ENCODE results near the gene NKX6-2. TPM values are rescaled to one million over a fixed set of nuclear protein-coding genes. Genes with fewer than 3 reads are reported as not detected.
A peak's percentile ranks its signal among the peaks of the same experiment; 100 is the strongest.

The NKX6-2 gene
- total RNA-seq, 2 experiments from 2014 or later, result not detected

DNA sequence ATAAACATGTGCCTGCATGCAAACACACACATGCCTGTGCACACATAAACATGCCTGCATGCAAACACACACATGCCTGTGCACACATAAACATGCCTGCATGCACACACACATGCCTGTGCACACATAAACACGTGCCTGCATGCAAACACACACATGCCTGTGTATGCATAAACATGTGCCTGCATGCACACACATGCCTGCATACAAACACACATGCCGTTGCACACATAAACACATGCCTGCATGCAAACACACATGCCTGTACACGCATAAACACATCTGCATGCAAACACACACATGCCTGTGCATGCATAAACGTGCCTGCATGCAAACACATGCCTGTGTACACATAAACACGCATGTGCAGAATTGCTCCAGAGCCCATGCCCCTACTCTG lies 22.4 kb downstream of the NKX6-2 start:
- H3K27me3 Mint-ChIP-seq, result no peaks in the 10 kb centered on the region
- ATAC-seq (no peak), DNase-seq (no peak)
- no peak overlapping the region for H3K27ac Mint-ChIP-seq
- ChIA-PET CTCF (no interaction called here), POLR2A (no interaction called here)
- no peaks in the 10 kb centered on the region for H3K9me3 Mint-ChIP-seq
- intact Hi-C loops (cut with micrococcal nuclease), result no loop called here
- H3K4me1 Mint-ChIP-seq (ENCODE audit: low read depth), result peaks cover 15% of the 10 kb centered on the region
- peaks cover 12% of the 10 kb centered on the region for H3K36me3 Mint-ChIP-seq (ENCODE audit: low read depth)
- TF ChIP-seq, protein P1, sequence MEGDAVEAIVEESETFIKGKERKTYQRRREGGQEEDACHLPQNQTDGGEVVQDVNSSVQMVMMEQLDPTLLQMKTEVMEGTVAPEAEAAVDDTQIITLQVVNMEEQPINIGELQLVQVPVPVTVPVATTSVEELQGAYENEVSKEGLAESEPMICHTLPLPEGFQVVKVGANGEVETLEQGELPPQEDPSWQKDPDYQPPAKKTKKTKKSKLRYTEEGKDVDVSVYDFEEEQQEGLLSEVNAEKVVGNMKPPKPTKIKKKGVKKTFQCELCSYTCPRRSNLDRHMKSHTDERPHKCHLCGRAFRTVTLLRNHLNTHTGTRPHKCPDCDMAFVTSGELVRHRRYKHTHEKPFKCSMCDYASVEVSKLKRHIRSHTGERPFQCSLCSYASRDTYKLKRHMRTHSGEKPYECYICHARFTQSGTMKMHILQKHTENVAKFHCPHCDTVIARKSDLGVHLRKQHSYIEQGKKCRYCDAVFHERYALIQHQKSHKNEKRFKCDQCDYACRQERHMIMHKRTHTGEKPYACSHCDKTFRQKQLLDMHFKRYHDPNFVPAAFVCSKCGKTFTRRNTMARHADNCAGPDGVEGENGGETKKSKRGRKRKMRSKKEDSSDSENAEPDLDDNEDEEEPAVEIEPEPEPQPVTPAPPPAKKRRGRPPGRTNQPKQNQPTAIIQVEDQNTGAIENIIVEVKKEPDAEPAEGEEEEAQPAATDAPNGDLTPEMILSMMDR (IDR thresholded peaks at IDR 0.05), result no peak
- no peak overlapping the region for H3K4me3 Mint-ChIP-seq

DNA sequence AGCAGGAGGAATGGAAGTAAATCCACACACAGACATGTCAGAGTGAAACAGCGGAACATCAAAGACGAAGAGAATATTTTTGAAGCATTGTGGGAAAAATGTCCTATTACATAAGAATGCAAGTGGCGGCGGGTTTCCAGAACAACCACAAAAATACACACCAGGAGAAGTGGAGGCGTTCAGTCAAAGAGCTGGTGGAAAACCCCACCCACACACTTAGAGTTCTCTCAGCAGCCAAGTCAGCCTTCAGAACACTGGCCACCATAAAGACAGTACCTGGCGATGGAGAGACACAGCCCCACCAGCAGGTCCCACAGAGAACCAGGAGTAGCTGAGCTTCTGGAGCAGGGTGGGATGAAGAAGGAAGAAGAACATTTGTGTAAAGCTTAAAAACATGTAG lies 23.7 kb downstream of the NKX6-2 start:
- TF ChIP-seq, protein P1 (IDR thresholded peaks at IDR 0.05), result no peak
- intact Hi-C loops (cut with micrococcal nuclease), result no loop called here
- ATAC-seq (peak; percentile 20), DNase-seq (peak; percentile 25)
- Mint-ChIP-seq H3K36me3 (ENCODE audit: low read depth) (peaks cover 9% of the 10 kb centered on the region), H3K27ac (no peak overlapping the region), H3K4me3 (no peak overlapping the region), H3K9me3 (no peaks in the 10 kb centered on the region), H3K4me1 (ENCODE audit: low read depth) (peaks cover 15% of the 10 kb centered on the region), H3K27me3 (no peaks in the 10 kb centered on the region)
- ChIA-PET CTCF (no interaction called here), POLR2A (no interaction called here)

DNA sequence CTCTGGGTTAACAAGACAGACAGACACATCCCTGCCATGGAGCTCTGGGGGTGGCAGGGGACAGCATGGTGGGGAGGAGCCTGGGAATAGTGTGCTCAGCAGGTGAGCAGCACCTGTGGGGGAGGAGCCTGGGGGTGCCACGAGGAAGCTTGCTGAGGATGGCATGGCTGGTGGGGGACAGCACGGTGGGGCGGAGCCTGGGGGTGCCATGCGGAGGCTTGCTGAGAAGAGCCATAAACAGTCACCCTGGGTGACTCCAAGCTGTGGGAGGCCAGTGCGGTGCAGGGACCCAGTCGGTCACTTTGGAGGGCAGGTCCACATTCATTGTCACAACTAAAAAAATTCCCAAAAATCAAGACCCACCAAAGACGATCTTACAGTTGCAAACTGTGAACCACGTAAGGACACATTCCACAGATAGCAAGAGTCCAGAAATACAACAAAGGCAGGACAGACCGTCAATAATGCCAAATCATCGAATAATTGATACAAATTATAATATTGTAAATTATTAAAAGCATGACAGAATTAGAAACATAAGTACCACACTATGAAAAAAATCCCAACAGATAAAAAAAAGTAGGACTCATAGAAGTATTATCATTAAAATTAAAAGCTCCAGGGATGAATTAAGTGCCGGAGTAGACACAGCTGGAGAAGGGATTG lies 24.4 kb downstream of the NKX6-2 start:
- POLR2A ChIA-PET, result no interaction called here
- Mint-ChIP-seq H3K4me1 (ENCODE audit: low read depth) (peaks cover 15% of the 10 kb centered on the region), H3K36me3 (ENCODE audit: low read depth) (peaks cover 12% of the 10 kb centered on the region), H3K27me3 (no peaks in the 10 kb centered on the region), H3K27ac (no peak overlapping the region), H3K4me3 (no peak overlapping the region), H3K9me3 (no peaks in the 10 kb centered on the region)
- intact Hi-C loops (cut with micrococcal nuclease), result no loop called here
- ATAC-seq (no peak), DNase-seq (no peak)
- TF ChIP-seq, protein P1 (IDR thresholded peaks at IDR 0.05), result no peak
- CTCF ChIA-PET, result no interaction called here

DNA sequence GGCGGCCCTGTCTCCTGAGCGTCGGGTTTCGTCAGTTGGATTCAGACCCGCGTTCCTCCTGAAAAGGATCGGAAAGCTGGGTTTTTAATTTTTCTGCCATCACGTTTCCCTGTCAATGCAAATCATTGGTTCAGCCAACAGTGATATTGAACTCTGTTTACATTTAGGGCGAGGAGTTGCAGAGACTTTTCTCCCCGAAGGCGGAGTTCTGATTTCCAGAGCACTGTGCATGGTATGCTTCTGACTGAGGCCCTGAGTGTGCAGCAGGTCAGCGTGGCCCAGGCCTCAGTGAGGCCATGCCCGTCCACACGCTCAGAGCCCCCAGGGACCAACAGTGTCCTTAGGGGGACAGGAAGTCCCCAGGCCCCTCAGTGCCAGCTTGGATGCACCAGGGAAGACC lies 27.1 kb downstream of the NKX6-2 start:
- ATAC-seq (no peak), DNase-seq (no peak)
- no peak overlapping the region for H3K27ac Mint-ChIP-seq
- H3K4me3 Mint-ChIP-seq, result no peak overlapping the region
- peaks cover 8% of the 10 kb centered on the region for H3K9me3 Mint-ChIP-seq
- H3K27me3 Mint-ChIP-seq, result no peaks in the 10 kb centered on the region
- H3K4me1 Mint-ChIP-seq (ENCODE audit: low read depth), result peaks cover 15% of the 10 kb centered on the region
- intact Hi-C loops (cut with micrococcal nuclease), result no loop called here
- H3K36me3 Mint-ChIP-seq (ENCODE audit: low read depth), result peaks cover 26% of the 10 kb centered on the region
- TF ChIP-seq, protein P1 (IDR thresholded peaks at IDR 0.05), result no peak
- ChIA-PET CTCF (no interaction called here), POLR2A (no interaction called here)

DNA sequence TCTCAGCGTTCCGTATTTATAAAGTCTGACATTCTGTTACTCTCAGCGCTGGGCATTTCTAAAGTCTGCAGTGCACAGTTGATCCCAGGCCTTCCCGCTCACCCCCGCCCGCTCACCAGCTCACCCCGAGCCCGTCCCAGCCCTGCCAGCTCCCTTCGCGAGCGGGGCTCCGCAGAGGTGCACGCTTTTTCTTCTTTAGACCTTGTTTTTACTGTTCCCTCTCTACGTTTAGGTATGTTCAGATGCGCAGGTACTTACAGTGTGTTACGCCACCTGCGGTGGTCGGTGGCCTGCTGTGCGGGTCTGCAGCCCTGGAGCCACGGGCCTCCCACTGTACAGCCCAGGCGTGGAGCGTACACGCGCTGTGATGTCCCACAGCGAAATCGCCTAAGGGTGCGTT lies 28.8 kb downstream of the NKX6-2 start:
- POLR2A ChIA-PET, result no interaction called here
- Mint-ChIP-seq H3K4me1 (ENCODE audit: low read depth) (peaks cover 10% of the 10 kb centered on the region), H3K36me3 (ENCODE audit: low read depth) (peaks cover 29% of the 10 kb centered on the region), H3K27ac (no peak overlapping the region), H3K4me3 (no peak overlapping the region), H3K9me3 (peaks cover 8% of the 10 kb centered on the region), H3K27me3 (no peaks in the 10 kb centered on the region)
- ATAC-seq, result no peak
- DNase-seq, result no peak
- intact Hi-C loops (cut with micrococcal nuclease), result no loop called here
- TF ChIP-seq, protein P1 (IDR thresholded peaks at IDR 0.05), result no peak
- CTCF ChIA-PET, result no interaction called here

Measured in activated CD8-positive, alpha-beta T cell treated with anti-CD3 and anti-CD28 coated beads for 36 hours (primary cell).